Fibroblast of mammary gland (primary cell): ENCODE data around the gene SIRT4.

ENCODE experiments used
- DNase-seq: peaks from one replicate; pipeline ENCODE4 v3.0.0-alpha.2; 2010; ENCODE audit warnings: low read depth
- H3K4me3 ChIP-seq: 2 replicates; pipeline ENCODE4 v1.5.1; 2011; ENCODE audit warnings: low read depth, mild to moderate bottlenecking, low read length, moderate library complexity; ENCODE audit not compliant: control insufficient read depth
- TF ChIP-seq, protein P1 (sequence below): conservative IDR thresholded peaks from 2 replicates; pipeline ENCODE4 v1.5.1; 2011; ENCODE audit warnings: low read depth, low read length, inconsistent platforms; ENCODE audit not compliant: control insufficient read depth, insufficient read depth

SIRT4 gene

DNA sequence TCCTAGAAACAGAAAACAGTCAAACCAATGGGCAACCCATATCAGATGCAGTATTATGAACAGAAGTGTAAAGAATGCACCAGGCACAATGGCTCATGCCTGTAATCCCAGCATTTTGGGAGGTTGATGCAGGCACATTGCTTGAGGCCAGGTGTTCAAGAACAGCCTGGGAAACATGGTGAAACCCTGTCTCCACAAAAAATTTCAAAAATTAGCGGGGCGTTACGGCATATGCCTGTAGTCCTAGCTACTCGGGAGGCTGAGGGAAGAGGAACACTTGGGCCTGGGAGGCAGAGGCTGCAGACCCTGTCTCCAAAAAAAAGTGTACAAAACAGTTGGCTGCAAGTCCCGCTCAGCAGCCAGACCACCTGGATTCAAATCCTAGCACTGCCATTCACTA lies 41.5 kb upstream of the SIRT4 start:
- no peak for DNase-seq
- H3K4me3 ChIP-seq: no peak overlapping the region
- TF ChIP-seq, protein P1, sequence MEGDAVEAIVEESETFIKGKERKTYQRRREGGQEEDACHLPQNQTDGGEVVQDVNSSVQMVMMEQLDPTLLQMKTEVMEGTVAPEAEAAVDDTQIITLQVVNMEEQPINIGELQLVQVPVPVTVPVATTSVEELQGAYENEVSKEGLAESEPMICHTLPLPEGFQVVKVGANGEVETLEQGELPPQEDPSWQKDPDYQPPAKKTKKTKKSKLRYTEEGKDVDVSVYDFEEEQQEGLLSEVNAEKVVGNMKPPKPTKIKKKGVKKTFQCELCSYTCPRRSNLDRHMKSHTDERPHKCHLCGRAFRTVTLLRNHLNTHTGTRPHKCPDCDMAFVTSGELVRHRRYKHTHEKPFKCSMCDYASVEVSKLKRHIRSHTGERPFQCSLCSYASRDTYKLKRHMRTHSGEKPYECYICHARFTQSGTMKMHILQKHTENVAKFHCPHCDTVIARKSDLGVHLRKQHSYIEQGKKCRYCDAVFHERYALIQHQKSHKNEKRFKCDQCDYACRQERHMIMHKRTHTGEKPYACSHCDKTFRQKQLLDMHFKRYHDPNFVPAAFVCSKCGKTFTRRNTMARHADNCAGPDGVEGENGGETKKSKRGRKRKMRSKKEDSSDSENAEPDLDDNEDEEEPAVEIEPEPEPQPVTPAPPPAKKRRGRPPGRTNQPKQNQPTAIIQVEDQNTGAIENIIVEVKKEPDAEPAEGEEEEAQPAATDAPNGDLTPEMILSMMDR: no peak

DNA sequence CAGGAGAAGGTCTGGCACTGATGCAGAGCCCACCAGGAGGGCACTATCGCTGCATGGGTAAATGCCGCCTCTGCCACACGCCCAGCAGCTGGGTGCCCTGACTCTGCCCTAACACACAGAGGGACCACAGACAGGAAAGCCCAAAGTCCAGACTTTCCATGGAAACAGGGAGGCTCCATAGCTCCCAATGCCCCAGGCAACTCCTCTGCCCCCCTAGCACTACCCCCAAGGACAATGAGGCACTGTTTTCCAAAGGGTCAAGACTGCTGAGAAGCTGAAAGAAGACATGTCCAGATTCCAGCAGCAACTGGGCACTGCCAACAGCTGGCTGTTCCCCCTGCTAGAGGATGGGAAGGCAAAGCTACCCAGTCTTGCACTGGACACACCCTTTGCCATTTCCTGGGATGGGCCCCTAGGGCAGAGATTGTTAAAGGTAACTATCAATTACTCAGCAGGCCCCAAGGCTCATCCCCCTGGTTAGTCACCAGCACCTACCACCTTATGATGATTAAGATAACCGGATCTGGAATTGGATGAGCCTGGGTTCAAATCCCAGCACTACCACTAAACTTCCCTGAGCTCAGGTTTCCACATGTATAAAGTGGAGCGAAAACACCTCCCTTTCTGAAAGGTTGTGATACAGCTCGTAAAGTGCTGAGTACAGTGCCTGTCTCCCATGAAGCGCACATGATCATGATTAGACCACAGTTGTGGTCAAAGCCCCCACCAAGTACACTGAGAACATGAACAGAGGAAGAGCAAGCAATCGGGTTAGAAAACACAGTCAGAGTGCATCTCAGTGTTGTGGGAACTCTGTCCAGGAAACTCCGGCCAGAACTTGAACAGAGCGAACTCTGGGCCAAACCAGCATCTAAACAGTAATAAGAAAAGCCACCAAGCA lies 39.9 kb upstream of the SIRT4 start:
- no peak for DNase-seq
- TF ChIP-seq, protein P1: no peak
- H3K4me3 ChIP-seq: peak overlapping the region; percentile 89

DNA sequence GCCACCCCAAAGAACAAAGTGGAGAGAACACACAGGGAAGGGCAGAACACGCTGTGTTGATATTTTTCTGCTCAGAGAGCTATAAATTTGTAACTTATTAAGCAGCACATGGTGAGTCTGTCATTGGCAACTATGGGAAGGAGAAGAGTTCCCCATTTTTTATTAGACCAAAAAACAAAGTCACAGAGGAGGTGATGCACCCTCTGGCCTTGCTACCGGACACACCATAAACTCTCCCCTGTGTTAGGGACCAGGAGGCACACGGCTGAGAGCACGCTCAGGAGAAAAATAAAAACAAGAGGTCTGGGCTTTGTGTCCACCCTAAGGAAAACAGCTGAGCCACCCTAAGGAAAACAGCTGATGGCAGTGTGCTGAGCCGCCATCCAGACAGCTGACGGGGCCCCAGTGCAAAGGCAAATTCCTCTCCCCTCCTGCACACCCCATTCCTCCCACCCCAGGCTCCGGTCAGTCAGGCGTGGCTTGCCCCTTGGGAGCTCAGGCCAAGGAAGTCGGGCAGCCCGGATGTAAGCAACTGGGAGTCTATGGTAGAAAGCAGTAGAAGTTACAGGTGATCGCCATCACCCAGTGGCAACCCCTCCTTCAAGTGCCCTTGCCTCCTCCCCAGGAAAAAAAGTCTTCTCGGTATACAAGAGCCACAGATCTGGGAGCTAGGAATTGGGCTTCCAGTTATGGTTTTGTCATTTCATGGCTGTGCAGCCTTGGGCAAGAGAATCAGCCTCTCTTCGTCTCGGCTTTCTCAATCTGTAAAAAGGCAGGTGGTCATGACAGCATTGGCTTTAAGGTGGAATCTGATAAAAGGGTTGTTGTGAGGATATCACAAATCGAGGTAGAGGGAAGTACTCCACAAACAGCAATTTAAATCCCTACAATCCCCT lies 39.0 kb upstream of the SIRT4 start:
- peak overlapping the region; percentile 89 for H3K4me3 ChIP-seq
- TF ChIP-seq, protein P1: no peak
- no peak for DNase-seq

DNA sequence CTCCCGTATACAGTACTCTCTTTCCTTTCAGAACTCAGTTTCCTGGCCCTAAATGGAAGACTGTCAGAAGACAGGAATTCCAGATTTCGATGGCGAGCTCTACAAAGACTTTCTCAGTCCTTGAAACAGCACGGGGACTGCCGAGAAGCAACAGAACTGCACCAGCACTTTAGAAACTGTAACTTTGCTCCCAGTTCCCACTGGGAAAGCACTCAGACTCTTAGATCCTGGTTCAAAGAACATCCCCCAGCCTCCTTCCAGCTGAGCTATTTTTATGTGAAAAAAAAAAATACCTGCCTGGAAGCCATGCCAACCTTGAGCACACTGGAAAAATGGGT lies 38.4 kb upstream of the SIRT4 start:
- H3K4me3 ChIP-seq: peak overlapping the region; percentile 89
- TF ChIP-seq, protein P1: no peak
- DNase-seq: no peak

DNA sequence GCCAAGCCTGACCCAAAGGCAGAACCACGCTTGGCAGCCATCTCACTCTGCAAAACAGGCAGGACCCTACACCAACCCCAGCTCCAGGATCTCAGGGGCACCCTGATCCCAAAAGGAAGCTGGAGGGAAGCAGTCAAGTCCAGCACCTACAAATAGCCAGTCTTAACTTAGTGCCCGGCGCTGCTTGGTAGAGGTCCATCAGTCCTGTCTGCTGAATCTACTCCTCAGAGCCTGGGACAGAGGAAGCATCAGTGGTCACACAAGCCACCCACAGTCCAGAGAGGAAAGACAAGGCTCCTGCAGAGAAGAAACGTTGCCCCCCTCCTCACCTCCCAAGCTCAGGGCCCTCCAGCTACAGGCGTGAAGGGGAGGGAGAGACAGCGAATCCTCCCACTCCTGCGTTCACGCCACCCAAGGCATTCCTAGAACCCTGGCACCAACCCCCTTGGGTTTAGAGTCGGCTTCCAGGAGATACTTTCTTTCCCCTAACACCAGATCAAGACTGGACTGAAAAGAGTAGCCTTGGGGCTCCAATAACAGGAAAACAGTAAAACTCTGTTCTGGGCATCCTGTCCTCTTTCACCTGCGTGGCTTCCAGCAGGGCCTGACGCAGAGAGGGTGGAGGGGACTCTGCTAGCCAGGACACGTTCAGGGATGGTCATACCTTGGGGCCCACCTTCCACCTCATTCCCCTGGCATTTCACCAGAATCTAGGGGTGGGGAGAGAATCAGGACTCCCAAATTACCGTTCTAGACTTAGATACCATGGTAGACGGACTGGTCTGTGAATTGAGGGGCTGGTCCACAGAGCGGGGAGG lies 37.8 kb upstream of the SIRT4 start:
- H3K4me3 ChIP-seq: peak overlapping the region; percentile 89
- TF ChIP-seq, protein P1: no peak
- DNase-seq: no peak

DNA sequence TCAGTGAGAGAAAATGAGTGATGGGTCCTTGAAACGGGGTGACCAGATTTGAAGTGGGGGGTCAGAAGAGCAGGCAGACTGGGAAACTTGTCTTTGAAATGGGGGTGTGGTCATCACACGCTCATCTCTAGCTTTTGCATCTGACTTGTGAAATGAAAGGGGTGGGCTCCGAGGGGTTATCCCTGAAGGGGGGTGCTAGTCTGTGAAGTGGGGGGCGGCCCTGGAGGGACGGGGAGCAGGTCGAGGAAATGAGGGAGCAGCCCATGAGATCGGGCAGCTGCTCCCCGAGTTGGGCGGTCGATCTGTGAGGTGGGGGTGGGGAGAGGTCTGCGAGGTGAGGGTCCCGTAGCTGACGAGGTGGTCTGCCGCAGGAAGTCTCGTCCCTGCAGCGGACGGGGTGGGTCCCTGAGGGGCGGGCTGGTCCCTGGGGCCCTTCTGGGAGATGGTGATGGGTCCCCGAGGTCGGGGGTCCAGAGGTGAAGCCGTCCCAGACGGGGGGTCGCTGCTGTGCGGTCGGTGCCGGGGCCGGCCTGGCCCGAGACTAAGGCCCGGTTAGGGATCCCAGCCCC lies 37.1 kb upstream of the SIRT4 start:
- H3K4me3 ChIP-seq: peak overlapping the region; percentile 89
- TF ChIP-seq, protein P1: no peak
- DNase-seq: no peak
